T-cell (primary cell): ENCODE measurements around the gene SRGAP1. TPM values are rescaled to one million over a fixed set of nuclear protein-coding genes. Genes with fewer than 3 reads are reported as not detected.

ENCODE experiments used
- ATAC-seq, 4 experiments: fragments of 200-7000 bp in 3 of 4; fragments of 150-1000 bp in 1 of 4; cut with Tn5 transposase; replicated peaks in 1 of 4; 1 replicate in 3 of 4; 2 replicates in 1 of 4; pipeline ENCODE4 v1.10.0; 2021; ENCODE audit warnings: moderate library complexity in 3 of 4, mild to moderate bottlenecking in 2 of 4, moderate number of reproducible peaks in 1 of 4
- CTCF ChIA-PET, 2 donors: fragments of 300-600 bp; sonication (Branson Sonifier 250); formaldehyde crosslinking; loops; one replicate each; lab custom pipeline; 2022; ENCODE audit warnings: antibody characterized with exemption in 2 of 2; lab: Charles Lee
- POLR2A ChIA-PET, 2 donors: fragments of 300-600 bp; sonication (Branson Sonifier 250); formaldehyde crosslinking; loops; one replicate each; lab custom pipeline; 2022; ENCODE audit warnings: antibody characterized with exemption in 2 of 2; lab: Charles Lee
- DNase-seq, 35 experiments: peaks; one replicate each; pipeline versions ENCODE4 v3.0.0 to v3.0.0-alpha.2; 2013 to 2023
- H3K27ac ChIP-seq: one replicate; pipeline ENCODE4 v1.5.1; 2013; ENCODE audit warnings: low read length
- H3K27me3 ChIP-seq, 2 experiments: replicated peaks in 1 of 2; 1 replicate in 1 of 2; 2 replicates in 1 of 2; pipeline versions ENCODE4 v1.6.1 to v1.7.0; 2013; ENCODE audit warnings: low read length in 1 of 2, mixed read lengths in 1 of 2; ENCODE audit not compliant: control insufficient read depth in 2 of 2, insufficient read depth in 2 of 2; ENCODE audit errors: extremely low read depth in 1 of 2
- H3K36me3 ChIP-seq, 2 donors: 1 replicate in 1 of 2; 2 replicates in 1 of 2; pipeline versions ENCODE4 v1.6.1 to v1.7.0; 2013; ENCODE audit warnings: low read length in 1 of 2; ENCODE audit not compliant: control insufficient read depth in 2 of 2, insufficient read depth in 1 of 2; ENCODE audit errors: extremely low read depth in 1 of 2
- H3K4me1 ChIP-seq, 2 experiments: 1 replicate in 1 of 2; 2 replicates in 1 of 2; pipeline versions ENCODE4 v1.6.1 to v1.7.0; 2013; ENCODE audit warnings: low read length in 2 of 2, mixed read lengths in 1 of 2; ENCODE audit not compliant: insufficient read depth in 2 of 2, control insufficient read depth in 1 of 2; ENCODE audit errors: extremely low read depth in 1 of 2
- H3K4me3 ChIP-seq, 2 donors: 1 replicate in 1 of 2; 2 replicates in 1 of 2; pipeline versions ENCODE4 v1.5.1 to v1.7.0; 2013; ENCODE audit warnings: mild to moderate bottlenecking in 2 of 2, low read length in 1 of 2, moderate library complexity in 1 of 2; ENCODE audit not compliant: control insufficient read depth in 1 of 2; ENCODE audit errors: extremely low read depth in 1 of 2
- H3K9me3 ChIP-seq: 2 replicates; pipeline ENCODE4 v1.7.0; 2013
- H3K27ac Mint-ChIP-seq, 2 donors: one replicate each; pipeline ENCODE4 v1.8.0; 2020 to 2021; ENCODE audit warnings: mild to moderate bottlenecking in 2 of 2, mixed read lengths in 2 of 2
- H3K27me3 Mint-ChIP-seq, 2 donors: one replicate each; pipeline ENCODE4 v1.8.0; 2021 to 2022; ENCODE audit warnings: mixed read lengths in 2 of 2
- H3K36me3 Mint-ChIP-seq: one replicate; pipeline ENCODE4 v1.8.0; 2021; ENCODE audit warnings: mixed read lengths
- H3K4me1 Mint-ChIP-seq, 3 donors: one replicate each; pipeline ENCODE4 v1.8.0; 2020 to 2022; ENCODE audit warnings: mixed read lengths in 3 of 3, mild to moderate bottlenecking in 1 of 3
- H3K4me3 Mint-ChIP-seq, 3 donors: one replicate each; pipeline ENCODE4 v1.8.0; 2020 to 2022; ENCODE audit warnings: mild to moderate bottlenecking in 3 of 3, mixed read lengths in 3 of 3, moderate library complexity in 3 of 3
- H3K9me3 Mint-ChIP-seq, 3 donors: one replicate each; pipeline ENCODE4 v1.8.0; 2020 to 2022; ENCODE audit warnings: mixed read lengths in 3 of 3
- WGBS: methylation state at CpG from one replicate; pipeline ENCODE4 v1.1.5; 2013; ENCODE audit warnings: missing lambda C conversion rate; ENCODE audit not compliant: insufficient coverage; 5-methylcytosine and 5-hydroxymethylcytosine counted together
- total RNA-seq, 35 experiments: library from RNA in 6 of 35; stranded (reverse) in 6 of 35; fragments of 120-200 nt in 1 of 35; gene quantifications; one replicate each; pipeline versions ENCODE4 v1.2.1 to v1.2.4 and lab custom pipeline; 2013 to 2026

SRGAP1 gene
- total RNA-seq (under 1 TPM in 4 of 5 donors, not detected in 1; 0.07 to 0.38 (median 0.17) TPM), total RNA-seq (lab: John Stamatoyannopoulos, UW) (0 to 0.56 (median 0.14) reads per million in 29 experiments)
- total RNA-seq (2013): 0.04 TPM

- Mint-ChIP-seq H3K27ac (no peak within 1 kb of the TSS), H3K36me3 (no peaks in the 10 kb centered on the region), H3K27me3 (peaks cover 25 to 26% of the 10 kb centered on the region in 2 donors), H3K9me3 (no peaks in the 10 kb centered on the region), H3K4me1 (peaks cover 6 to 11% (median 10%) of the 10 kb centered on the region in 3 donors), H3K4me3 (peak within 1 kb of the TSS; percentile 84 to 90 (median 89))
- WGBS: 2% methylated on average over 45 of the region's 52 CpGs
- Histone ChIP-seq H3K4me1 (peaks cover 0 to 11% of the 10 kb centered on the region in 2 experiments), H3K9me3 (no peaks in the 10 kb centered on the region), H3K27ac (no peak within 1 kb of the TSS), H3K4me3 (peak within 1 kb of the TSS; percentile 49 to 52), H3K27me3 (peaks cover 2 to 14% of the 10 kb centered on the region in 2 experiments), H3K36me3 (no peaks in the 10 kb centered on the region)
- POLR2A ChIA-PET: no interaction called here
- DNase-seq: peak in 5 of 35 experiments; percentile 1 to 16 (median 5)
- ATAC-seq: peak in 3 of 4 experiments; percentile 5 to 13 (median 6)
- CTCF ChIA-PET: interaction anchor here in 1 of 2 donors (0.5 to 0.6 kb wide), 2 partner anchors 16 to 612 kb away, joined by 3 read pairs; no protein-coding TSS in a partner anchor
These were observed at the start of gene SRGAP1 for GRCh38 chr12:63844391-63845341. Gene SRGAP1 (plus strand): TSS chr12:63844700. CDS start chr12:63844817, 117 bp downstream.

GRCh38 chr12:63795032-63795687 is 49.3 kb upstream of the SRGAP1 start:
- Histone ChIP-seq H3K27me3 (no peaks in the 10 kb centered on the region), H3K4me3 (no peak overlapping the region), H3K9me3 (no peaks in the 10 kb centered on the region), H3K27ac (no peak overlapping the region), H3K4me1 (no peaks in the 10 kb centered on the region), H3K36me3 (peaks cover 0 to 7% of the 10 kb centered on the region in 2 donors)
- ChIA-PET CTCF (interaction anchor here in 1 of 2 donors (0.6 kb wide), 1 partner anchor 1318 kb away, joined by 4 read pairs; no protein-coding TSS in a partner anchor), POLR2A (no interaction called here)
- peaks cover 17% of the 10 kb centered on the region for H3K36me3 Mint-ChIP-seq
- DNase-seq (no peak), ATAC-seq (no peak)
- H3K4me3 Mint-ChIP-seq: no peak overlapping the region
- 94% methylated on average over 2 of the region's 10 CpGs for WGBS
- H3K4me1 Mint-ChIP-seq: no peaks in the 10 kb centered on the region
- H3K27me3 Mint-ChIP-seq: no peaks in the 10 kb centered on the region
- H3K9me3 Mint-ChIP-seq: no peaks in the 10 kb centered on the region
- H3K27ac Mint-ChIP-seq: no peak overlapping the region

- DNase-seq (no peak), ATAC-seq (no peak)
- Mint-ChIP-seq H3K27ac (no peak overlapping the region), H3K4me3 (no peak overlapping the region), H3K9me3 (no peaks in the 10 kb centered on the region), H3K4me1 (no peaks in the 10 kb centered on the region), H3K27me3 (no peaks in the 10 kb centered on the region), H3K36me3 (peaks cover 10% of the 10 kb centered on the region)
- peaks cover 0 to under 1% of the 10 kb centered on the region in 2 donors for H3K36me3 ChIP-seq
- H3K9me3 ChIP-seq: no peaks in the 10 kb centered on the region
- CTCF ChIA-PET: no interaction called here
- H3K4me1 ChIP-seq: no peaks in the 10 kb centered on the region
- H3K27me3 ChIP-seq: no peaks in the 10 kb centered on the region
- H3K27ac ChIP-seq: no peak overlapping the region
- no peak overlapping the region for H3K4me3 ChIP-seq
- POLR2A ChIA-PET: no interaction called here
- WGBS: 100% methylated on average over 3 of the region's 6 CpGs
These were observed 48.6 kb upstream of the SRGAP1 start for GRCh38 chr12:63795944-63796343.

GRCh38 chr12:63802012-63802608 is 42.4 kb upstream of the SRGAP1 start:
- 100% methylated on average over 1 of the region's 6 CpGs for WGBS
- peaks cover 0 to 7% of the 10 kb centered on the region in 2 donors for H3K36me3 ChIP-seq
- H3K27ac ChIP-seq: no peak overlapping the region
- Mint-ChIP-seq H3K36me3 (peaks cover 7% of the 10 kb centered on the region), H3K27ac (no peak overlapping the region), H3K4me1 (no peaks in the 10 kb centered on the region), H3K9me3 (no peaks in the 10 kb centered on the region), H3K27me3 (no peaks in the 10 kb centered on the region), H3K4me3 (no peak overlapping the region)
- ATAC-seq: no peak
- H3K27me3 ChIP-seq: no peaks in the 10 kb centered on the region
- H3K9me3 ChIP-seq: no peaks in the 10 kb centered on the region
- H3K4me1 ChIP-seq: no peaks in the 10 kb centered on the region
- POLR2A ChIA-PET: interaction anchor here in 1 of 2 donors (0.6 to 0.7 kb wide), 2 partner anchors 29 to 1095 kb away, joined by 3 to 6 read pairs; no protein-coding TSS in a partner anchor
- H3K4me3 ChIP-seq: no peak overlapping the region
- CTCF ChIA-PET: interaction anchor here (0.5 to 1.7 kb wide), 19 partner anchors 8 to 1161 kb away, joined by 3 to 13 read pairs (median 3); no protein-coding TSS in a partner anchor
- DNase-seq: peak in 1 of 35 experiments; percentile 45

- WGBS: no CpG with 5 or more reads among the region's 2 CpGs
- no peaks in the 10 kb centered on the region for H3K27me3 ChIP-seq
- ChIA-PET CTCF (no interaction called here), POLR2A (no interaction called here)
- Mint-ChIP-seq H3K36me3 (peaks cover 14% of the 10 kb centered on the region), H3K27ac (no peak overlapping the region), H3K4me3 (no peak overlapping the region), H3K9me3 (no peaks in the 10 kb centered on the region), H3K27me3 (no peaks in the 10 kb centered on the region), H3K4me1 (no peaks in the 10 kb centered on the region)
- no peak overlapping the region for H3K4me3 ChIP-seq
- H3K9me3 ChIP-seq: no peaks in the 10 kb centered on the region
- no peak for DNase-seq
- peaks cover 0 to 10% of the 10 kb centered on the region in 2 donors for H3K36me3 ChIP-seq
- no peak overlapping the region for H3K27ac ChIP-seq
- H3K4me1 ChIP-seq: no peaks in the 10 kb centered on the region
- ATAC-seq: no peak
These were observed 39.8 kb upstream of the SRGAP1 start for GRCh38 chr12:63804746-63805145.
